ENCODE data around the gene FBLN2.
A peak's percentile ranks its signal among the peaks of the same experiment; 100 is the strongest.

The FBLN2 gene

GRCh38 chr3:13665582-13666226 lies 116.8 kb downstream of the FBLN2 start:
- DNase-seq (ENCODE audit: low spot score) = no peak

GRCh38 chr3:13666227-13666619 lies 117.3 kb downstream of the FBLN2 start:
- no peak for DNase-seq (ENCODE audit: low spot score)

GRCh38 chr3:13666781-13667709 lies 118.1 kb downstream of the FBLN2 start:
- DNase-seq (ENCODE audit: low spot score) = no peak

- no peak for DNase-seq (ENCODE audit: low spot score)
Observed at GRCh38 chr3:13668136-13668535, 119.2 kb downstream of the FBLN2 start.

- DNase-seq (ENCODE audit: low spot score) = no peak
Observed at GRCh38 chr3:13669457-13669856, 120.5 kb downstream of the FBLN2 start.

GRCh38 chr3:13670292-13670691 lies 121.4 kb downstream of the FBLN2 start:
- peak; percentile 55 for DNase-seq (ENCODE audit: low spot score)

GRCh38 chr3:13671482-13672233 lies 122.7 kb downstream of the FBLN2 start:
- no peak for DNase-seq (ENCODE audit: low spot score)

- DNase-seq (ENCODE audit: low spot score) = no peak
Observed at GRCh38 chr3:13673207-13673606, 124.3 kb downstream of the FBLN2 start.

GRCh38 chr3:13674538-13675185 lies 125.7 kb downstream of the FBLN2 start:
- no peak for DNase-seq (ENCODE audit: low spot score)

- DNase-seq (ENCODE audit: low spot score) = no peak
Observed at GRCh38 chr3:13676356-13677017, 127.6 kb downstream of the FBLN2 start.

GRCh38 chr3:13677272-13677671 lies 128.3 kb downstream of the FBLN2 start:
- DNase-seq (ENCODE audit: low spot score) = no peak

- DNase-seq (ENCODE audit: low spot score) = no peak
Observed at GRCh38 chr3:13681931-13682330, 133.0 kb downstream of the FBLN2 start.

GRCh38 chr3:13682331-13683013 lies 133.5 kb downstream of the FBLN2 start:
- DNase-seq (ENCODE audit: low spot score) = no peak

- DNase-seq (ENCODE audit: low spot score) = no peak
Observed at GRCh38 chr3:13683288-13683687, 134.4 kb downstream of the FBLN2 start.

- DNase-seq (ENCODE audit: low spot score) = no peak
Observed at GRCh38 chr3:13683772-13684171, 134.8 kb downstream of the FBLN2 start.

- no peak for DNase-seq (ENCODE audit: low spot score)
Observed at GRCh38 chr3:13684350-13684749, 135.4 kb downstream of the FBLN2 start.

- no peak for DNase-seq (ENCODE audit: low spot score)
Observed at GRCh38 chr3:13684854-13685253, 135.9 kb downstream of the FBLN2 start.

- no peak for DNase-seq (ENCODE audit: low spot score)
Observed at GRCh38 chr3:13685721-13686120, 136.8 kb downstream of the FBLN2 start.

- DNase-seq (ENCODE audit: low spot score) = no peak
Observed at GRCh38 chr3:13686367-13687160, 137.6 kb downstream of the FBLN2 start.

- no peak for DNase-seq (ENCODE audit: low spot score)
Observed at GRCh38 chr3:13687517-13687943, 138.6 kb downstream of the FBLN2 start.

Measured in NAMALWA (cell line).